ENCODE results near the gene DNAI2.

The DNAI2 gene

DNA sequence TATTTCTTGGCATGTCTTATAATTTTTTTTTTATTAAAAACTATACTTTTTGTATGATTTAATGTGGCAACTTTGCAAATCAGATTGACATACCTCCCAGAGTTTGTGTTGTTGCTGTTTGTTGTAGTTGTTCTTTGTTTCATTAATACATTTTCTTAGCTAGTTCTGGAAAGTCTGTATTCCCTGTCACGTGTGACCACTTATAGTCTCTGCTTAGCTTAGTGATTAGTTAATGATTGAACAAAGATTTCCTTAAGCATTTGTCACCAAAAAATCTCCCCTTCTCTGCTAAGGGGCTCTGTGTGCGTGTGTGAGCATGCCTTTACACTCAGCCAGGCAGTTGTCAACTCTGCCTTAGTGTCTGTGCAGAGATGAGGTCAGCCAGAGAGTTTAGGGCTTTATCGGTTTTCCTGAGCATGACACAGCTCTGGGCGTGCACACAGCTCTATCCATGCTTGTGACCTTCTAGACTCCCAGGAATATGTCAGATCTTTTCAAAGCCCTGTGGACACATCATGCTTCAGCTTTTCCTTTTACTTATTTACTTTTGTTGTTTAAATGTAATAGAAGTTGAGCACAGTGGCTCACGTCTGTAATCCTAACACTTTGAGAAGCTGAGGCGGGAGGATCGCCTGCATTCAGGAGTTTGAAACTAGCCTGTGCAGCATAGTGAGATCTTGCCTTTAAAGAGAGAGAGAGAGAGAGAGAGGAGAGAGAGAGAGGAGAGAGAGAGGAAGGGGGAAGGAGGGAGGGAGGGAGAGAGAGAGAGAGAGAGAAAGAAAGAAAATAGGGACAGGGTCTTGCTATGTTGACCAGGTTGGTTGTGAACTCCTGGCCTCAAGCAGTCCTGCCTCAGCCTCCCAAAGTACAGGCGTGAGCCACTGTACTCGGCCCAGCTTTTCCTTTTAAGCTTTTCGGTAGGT is 21.9 kb downstream of the DNAI2 start:
- TF ChIP-seq, protein P1, sequence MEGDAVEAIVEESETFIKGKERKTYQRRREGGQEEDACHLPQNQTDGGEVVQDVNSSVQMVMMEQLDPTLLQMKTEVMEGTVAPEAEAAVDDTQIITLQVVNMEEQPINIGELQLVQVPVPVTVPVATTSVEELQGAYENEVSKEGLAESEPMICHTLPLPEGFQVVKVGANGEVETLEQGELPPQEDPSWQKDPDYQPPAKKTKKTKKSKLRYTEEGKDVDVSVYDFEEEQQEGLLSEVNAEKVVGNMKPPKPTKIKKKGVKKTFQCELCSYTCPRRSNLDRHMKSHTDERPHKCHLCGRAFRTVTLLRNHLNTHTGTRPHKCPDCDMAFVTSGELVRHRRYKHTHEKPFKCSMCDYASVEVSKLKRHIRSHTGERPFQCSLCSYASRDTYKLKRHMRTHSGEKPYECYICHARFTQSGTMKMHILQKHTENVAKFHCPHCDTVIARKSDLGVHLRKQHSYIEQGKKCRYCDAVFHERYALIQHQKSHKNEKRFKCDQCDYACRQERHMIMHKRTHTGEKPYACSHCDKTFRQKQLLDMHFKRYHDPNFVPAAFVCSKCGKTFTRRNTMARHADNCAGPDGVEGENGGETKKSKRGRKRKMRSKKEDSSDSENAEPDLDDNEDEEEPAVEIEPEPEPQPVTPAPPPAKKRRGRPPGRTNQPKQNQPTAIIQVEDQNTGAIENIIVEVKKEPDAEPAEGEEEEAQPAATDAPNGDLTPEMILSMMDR (IDR thresholded peaks at IDR 0.05; ENCODE audit: insufficient read depth, low read depth, low read length, missing control alignments): no peak
- DNase-seq (ENCODE audit: low read depth): no peak
- no peak overlapping the region for H3K4me3 ChIP-seq (ENCODE audit: low read depth, low read length)

GRCh38 chr17:74296548-74296936 is 22.5 kb downstream of the DNAI2 start:
- TF ChIP-seq, protein P1 (IDR thresholded peaks at IDR 0.05; ENCODE audit: insufficient read depth, low read depth, low read length, missing control alignments): peak; percentile 47
- H3K4me3 ChIP-seq (ENCODE audit: low read depth, low read length): no peak overlapping the region
- peak; percentile 74 for DNase-seq (ENCODE audit: low read depth)

GRCh38 chr17:74297941-74298340 is 23.9 kb downstream of the DNAI2 start:
- no peak overlapping the region for H3K4me3 ChIP-seq (ENCODE audit: low read depth, low read length)
- TF ChIP-seq, protein P1 (IDR thresholded peaks at IDR 0.05; ENCODE audit: insufficient read depth, low read depth, low read length, missing control alignments): no peak
- DNase-seq (ENCODE audit: low read depth): no peak

GRCh38 chr17:74298778-74299177 is 24.7 kb downstream of the DNAI2 start:
- no peak overlapping the region for H3K4me3 ChIP-seq (ENCODE audit: low read depth, low read length)
- TF ChIP-seq, protein P1 (IDR thresholded peaks at IDR 0.05; ENCODE audit: insufficient read depth, low read depth, low read length, missing control alignments): no peak
- DNase-seq (ENCODE audit: low read depth): no peak

GRCh38 chr17:74299226-74300009 is 25.4 kb downstream of the DNAI2 start:
- H3K4me3 ChIP-seq (ENCODE audit: low read depth, low read length): no peak overlapping the region
- TF ChIP-seq, protein P1 (IDR thresholded peaks at IDR 0.05; ENCODE audit: insufficient read depth, low read depth, low read length, missing control alignments): no peak
- no peak for DNase-seq (ENCODE audit: low read depth)

DNA sequence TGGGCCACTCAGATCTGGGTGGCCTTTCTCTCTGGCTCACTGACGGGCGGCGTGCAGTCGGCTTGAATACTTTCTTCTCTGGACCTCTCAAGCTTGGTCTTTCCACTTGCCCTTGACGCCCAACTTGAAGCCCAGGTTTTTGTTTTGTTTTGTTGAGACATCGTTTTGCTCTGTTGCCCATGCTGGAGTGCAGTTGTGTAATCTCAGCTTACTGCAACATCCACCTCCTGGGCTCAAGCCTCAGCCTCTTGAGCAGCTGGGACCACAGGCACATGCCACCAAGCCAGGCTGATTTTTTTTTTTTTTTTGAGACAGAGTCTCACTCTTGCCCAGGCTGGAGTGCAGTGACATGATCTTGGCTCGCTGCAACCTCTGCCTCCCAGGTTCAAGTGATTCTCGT is 29.3 kb downstream of the DNAI2 start:
- no peak for DNase-seq (ENCODE audit: low read depth)
- H3K4me3 ChIP-seq (ENCODE audit: low read depth, low read length): no peak overlapping the region
- TF ChIP-seq, protein P1 (IDR thresholded peaks at IDR 0.05; ENCODE audit: insufficient read depth, low read depth, low read length, missing control alignments): no peak

All from GM12865 (cell line).